HG02763 (cell line): Measurements from ENCODE around the gene ENPP6.
"Not testable (repeated sequence)": the region's sequence is repeated elsewhere in the genome, so short reads cannot be mapped to it uniquely, and the experiment has no call there.

Source experiments
- ATAC-seq: cut with Tn5 transposase; IDR thresholded peaks from one replicate; pipeline ENCODE4 v1.9.1; 2021; ENCODE audit warnings: mild to moderate bottlenecking, moderate library complexity; ENCODE audit not compliant: unreplicated experiment

The ENPP6 gene

DNA sequence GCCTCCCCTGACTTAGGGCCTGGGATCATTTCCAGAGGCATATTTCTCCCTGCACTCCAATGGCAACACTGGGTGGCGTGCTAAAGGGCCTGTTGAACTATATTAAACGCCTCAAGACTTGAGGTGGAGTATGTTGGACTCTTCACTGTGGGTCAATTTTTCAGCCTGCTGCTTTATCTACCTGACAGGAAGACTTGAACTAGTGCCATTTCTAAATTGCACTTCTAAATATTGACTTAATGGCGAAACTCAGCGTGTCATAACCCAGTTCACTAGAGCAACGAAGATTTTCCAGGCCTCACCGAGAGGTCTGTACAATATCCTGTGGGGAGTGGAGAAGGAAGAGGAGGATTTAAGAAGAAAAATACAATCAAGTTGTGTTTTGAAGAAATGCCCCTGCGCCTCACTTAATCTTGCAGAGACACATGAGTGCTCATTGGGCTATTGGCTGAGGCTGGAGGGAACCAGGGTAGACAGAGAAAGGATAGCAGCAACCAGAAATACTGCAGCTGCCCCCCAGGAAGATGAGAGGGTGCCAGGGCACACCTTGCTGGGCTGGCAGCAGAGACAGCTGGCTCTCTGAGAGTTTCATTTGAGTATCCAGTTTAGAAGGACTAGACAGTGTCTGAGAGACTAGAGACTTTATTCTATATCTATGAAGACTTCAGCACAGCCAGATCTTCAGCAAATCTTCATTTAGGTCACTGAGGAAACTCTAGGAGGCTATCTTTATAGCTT lies 67.4 kb downstream of the ENPP6 start:
- no peak for ATAC-seq

DNA sequence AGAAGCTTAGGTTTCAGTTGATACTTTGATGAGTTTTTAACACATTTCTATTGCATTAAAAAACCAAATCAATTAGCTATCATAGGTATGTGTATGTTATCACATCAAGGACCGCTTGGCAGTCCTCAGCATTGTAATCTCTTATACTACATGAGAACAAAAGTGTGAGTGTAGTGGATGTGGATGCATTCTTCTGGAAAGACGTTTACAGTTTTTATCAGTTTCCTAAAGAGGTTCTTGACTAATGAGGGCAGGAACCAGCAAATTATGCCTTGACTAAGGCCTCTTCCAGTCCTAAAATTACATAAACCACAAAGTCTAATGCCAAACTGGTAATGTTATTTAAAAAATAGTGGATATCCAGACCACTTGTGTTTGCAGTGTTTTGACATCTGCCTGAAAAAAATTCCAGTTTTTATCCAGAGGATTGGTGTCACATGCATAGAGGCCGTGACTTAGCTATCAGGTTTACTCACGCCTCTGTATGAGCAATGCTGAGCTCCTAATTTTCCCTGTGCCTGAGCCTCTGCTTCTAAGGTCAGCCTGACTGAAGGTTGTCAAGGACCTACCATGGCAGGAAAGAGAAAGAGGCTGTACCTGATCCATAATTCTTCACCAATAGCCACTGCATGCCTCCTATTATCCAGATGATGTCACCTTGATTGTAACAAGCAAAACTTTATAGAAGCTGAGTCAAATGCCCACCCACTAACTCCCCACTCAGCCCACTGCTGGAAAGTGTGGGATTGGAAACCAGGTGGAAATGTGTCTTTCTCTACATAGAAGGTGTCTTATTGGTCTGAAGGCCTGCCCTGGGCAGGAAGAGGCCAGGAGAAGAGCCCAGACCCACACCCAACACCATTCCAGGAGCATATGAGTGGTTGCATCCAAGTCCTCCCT lies 68.7 kb downstream of the ENPP6 start:
- ATAC-seq: no peak

DNA sequence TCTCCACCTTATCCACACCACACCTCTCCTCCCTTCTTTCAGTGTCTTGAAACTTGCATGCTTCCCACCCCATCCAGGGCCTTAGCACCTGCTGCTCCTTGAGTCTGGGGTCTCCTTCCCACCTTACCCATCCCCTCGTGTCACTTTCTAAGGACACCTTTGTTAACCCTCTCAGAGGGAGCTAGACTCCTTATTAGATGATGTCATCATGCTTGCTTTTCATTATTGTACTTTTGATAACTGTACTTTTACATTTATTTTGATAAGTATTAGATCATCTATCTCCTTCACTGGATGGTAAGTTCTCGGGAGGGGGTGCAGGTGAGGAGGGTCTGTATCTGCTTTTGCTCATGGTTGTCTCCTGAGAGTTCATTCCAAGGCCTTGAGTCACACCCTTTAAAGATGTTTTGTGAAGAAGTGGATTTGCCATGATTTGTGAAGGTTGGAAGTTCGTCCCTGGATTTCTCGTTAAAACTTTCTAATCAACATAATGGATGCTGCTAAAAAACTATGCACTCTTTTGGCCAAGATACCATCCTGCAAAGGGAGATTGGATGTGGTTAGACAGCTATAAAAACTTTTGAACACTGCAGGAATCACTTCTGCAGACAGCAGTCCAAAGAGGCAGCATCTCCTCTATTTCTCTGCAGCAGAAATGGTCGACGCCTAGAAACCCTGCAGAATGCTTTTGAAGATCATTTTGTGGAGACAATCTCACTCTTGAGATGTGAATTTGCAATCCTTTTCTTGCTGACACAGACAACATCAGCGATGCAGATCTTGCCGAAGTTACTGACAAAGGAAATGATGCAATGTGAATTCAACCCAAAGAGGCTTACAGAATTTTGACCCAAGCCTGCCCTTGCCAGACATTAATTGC lies 69.6 kb downstream of the ENPP6 start:
- ATAC-seq: no peak

DNA sequence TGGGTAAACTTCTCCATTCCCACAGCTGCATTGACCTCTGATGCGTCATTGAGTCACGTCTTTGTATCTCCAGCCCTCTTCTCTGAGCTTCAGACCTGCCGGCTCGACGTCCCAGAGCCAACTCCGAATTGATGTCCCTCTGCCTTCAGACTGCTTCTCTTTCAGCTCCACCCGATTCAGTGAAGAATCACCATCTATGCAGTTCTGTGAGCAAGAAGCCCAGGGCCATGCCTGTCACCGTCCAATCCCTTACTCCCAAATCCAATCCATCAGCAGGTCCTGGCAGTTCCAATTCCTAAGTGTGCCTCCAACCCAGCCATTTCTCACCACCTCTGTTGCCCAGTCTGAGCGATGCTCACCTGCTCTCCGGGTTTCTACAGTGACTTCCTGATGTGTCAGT lies 70.7 kb downstream of the ENPP6 start:
- ATAC-seq: no peak

DNA sequence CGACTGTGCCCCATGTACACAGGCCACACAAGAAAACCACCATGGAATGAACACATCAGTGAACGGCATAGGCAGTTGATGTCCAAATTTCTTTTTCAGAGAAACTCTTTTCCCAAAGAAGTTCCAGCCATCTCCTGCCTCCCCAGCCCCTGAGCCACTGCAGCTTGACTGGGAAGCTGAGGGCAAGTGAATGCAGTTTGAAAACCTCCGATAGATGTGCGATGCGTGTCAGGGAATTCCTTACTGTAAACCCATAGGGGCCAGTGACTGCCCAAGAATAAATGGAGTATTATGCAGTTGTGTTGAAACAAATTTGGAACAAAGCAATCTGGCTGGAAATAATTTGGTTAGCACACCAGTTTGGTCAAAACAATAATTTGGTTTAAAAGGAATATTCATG lies 72.1 kb downstream of the ENPP6 start:
- ATAC-seq: no peak

DNA sequence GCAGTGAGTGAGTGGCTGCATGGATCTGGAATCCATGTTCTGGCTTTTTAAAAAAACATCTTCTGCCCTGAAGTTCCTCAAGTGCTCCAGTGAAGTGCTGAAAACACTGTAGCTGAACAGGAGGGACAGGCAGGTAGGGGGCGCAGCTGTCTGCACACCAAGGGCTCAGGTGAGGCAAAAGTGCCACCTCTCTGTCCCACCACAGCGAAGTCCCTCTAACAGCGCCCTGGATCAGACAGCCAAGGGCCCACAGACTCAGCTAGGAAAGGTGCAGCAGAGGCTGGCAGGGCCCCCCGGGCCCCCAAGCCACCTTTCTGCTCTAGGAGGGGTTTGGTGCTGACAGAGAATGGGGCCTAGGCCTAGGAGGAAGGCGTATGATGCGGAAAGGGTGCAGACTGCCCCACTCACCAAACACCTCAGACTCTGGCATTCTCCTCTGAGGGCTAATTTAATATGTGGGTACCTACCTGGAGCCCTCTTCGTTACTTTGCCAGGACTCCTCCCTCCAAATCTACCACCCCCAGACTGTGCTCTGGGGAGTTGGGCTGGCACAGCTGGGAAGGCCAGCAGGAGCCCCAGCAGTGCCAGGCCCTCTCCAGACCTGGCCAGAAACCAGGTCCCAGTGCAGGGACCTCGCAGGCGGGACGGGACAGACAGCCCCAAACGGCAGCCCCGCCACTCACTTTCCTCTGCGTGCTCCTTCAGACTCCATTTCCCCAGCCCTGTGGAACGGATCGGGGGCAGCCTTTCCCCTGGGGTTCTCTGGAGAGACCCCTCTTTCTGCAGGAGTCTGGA lies 73.7 kb downstream of the ENPP6 start:
- no peak for ATAC-seq

DNA sequence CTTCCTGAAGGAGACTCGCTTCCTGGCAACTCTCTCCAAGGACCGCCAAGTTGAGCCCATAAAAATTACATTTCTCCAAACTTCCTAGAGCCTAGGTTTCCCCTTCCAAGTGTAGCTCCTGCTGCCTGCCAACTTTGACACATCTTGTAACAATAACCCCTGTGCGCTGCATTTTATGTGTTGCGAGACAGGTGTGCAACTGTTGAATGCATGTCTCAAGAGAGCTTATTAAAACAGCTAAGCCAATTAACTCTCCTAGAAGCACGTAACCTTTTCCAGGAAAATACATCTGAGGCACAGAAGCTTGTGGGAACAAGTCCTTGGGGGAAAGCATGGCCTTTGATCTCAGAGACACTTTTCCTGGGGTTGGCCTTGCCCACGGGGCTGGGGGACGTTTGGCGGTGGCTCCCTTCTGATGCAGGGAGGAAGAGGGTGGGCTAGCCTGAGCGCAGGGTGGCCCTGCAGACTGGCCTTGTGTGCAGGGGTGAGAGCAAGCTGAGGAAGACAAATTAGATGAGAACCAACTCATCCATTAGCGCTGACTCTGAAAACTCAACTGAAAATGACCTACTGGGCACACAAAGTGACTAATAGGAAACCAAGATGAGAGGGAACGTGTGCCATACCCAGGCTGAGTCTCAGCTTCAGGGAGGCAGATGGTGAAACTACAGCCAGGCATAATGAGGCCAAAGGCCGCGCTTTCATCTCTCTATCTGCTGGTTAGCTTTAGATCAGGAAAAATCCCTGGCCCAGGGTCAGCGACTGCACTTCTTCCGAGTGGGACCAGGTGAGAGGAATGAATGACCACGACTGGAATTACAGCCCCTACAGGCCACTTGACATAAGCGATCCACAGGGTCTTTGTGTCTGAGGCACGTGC lies 75.3 kb downstream of the ENPP6 start:
- ATAC-seq: no peak

DNA sequence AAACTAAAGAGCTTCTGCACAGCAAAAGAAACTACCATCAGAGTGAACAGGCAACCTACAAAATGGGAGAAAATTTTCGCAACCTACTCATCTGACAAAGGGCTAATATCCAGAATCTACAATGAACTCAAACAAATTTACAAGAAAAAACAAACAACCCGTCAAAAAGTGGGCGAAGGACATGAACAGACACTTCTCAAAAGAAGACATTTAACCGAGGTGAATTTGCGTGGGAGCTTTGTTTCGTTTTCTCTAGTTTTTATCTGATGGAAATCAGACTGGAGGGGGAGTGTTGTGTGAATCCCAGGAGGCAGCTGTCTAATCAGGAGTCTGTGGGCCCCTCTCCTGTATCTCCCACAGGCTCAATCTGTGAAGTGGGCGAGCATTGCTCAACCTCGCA lies 76.8 kb downstream of the ENPP6 start:
- not testable (repeated sequence) for ATAC-seq

DNA sequence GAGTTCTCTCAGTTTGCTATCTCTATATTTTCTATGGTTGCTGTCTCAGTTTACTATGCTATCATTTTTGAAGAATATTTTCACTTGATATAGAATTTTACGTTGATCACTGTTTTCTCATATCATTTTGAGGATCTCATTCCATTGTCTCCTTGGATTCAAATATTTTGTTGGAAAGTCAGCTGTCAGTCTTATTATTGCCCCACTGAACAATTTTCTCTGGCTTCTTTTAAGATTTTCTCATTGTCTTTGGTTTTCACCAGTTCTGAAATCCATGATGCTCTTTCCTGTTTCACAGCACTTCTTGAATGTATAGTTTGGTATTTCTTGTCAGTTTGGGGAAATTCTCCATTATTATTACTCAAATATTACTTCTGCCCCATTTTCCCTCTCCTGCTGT lies 81.1 kb downstream of the ENPP6 start:
- ATAC-seq: no peak

DNA sequence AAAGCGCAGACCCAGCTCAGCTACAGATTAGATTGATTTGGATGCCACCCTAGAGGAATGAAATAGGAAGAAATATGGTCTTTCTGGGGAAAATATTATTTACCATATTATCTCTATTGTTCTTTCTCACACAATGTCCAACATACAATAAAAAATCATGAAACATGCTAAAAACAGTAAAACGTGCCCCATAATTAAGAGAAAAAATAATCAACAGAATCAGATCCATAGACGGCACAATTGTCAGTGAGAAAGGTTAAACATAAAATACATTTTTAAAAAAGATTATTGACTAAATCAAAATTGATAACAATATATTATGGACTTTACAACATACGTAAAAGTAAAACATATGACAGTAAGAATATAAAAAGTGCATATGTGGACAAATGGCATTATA lies 90.9 kb downstream of the ENPP6 start:
- no peak for ATAC-seq

DNA sequence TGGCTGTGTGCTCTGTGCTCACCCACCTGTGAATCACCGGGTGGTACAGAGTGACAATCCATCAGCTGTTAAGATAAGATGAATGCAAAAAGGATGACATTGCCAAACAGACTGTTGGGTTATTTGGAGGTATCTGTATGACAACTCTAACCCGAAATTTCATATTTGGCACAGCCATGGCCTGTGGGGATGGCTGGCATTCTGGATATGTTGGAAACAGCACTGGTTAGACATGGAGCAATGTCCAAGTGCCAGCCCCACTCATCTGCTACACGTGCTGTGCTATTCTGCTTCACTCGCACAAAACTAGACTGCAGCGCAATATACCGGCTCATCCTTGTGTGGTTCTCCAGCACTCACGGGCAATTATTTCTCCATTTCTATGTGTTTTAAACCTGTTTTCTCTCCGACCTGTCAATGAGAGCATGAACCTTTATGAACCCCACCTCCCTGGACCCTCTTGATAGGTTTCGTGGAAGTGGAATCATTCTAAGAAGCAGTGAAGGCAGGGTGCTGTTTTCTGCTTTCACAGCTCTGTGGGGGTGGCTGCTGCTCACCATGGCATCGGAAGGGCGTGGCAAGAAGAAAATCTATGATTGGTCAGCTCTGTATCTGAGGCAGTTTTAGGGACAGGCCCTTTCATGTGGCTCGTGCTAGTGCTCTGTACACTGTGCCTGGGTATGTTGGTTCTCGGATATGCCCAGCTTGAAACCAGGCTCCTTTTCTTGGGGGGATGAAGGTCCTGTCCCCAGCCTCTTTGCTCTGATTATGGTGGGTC lies 94.9 kb downstream of the ENPP6 start:
- ATAC-seq: no peak

DNA sequence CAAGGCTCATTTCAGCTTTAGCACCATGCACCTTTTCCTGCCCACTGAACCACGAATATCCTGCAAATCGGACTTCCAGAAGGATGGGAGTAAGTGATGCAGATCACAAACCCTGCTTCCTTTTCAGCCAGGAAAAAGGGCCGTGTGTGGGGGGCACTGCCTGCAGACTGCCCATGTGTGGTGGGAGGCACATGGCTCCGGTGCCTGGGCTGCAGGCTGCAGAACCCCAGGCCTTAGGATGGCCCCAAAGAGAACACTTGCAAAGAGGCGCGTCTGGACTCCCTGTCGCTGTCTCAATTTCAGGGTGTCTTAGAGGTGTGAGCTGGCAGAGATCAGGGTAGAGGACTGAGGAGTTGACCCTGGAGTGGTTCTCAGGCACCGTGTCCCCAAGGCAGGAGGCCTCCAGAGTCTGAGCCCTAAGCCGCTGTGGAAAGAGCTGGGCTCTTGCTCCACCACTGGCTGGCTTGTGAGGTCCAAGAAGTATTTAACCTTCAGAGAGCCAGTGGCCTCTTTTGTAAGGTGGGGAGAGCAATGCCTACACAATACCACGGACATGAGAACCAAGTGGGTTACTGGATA lies 97.0 kb downstream of the ENPP6 start:
- no peak for ATAC-seq

DNA sequence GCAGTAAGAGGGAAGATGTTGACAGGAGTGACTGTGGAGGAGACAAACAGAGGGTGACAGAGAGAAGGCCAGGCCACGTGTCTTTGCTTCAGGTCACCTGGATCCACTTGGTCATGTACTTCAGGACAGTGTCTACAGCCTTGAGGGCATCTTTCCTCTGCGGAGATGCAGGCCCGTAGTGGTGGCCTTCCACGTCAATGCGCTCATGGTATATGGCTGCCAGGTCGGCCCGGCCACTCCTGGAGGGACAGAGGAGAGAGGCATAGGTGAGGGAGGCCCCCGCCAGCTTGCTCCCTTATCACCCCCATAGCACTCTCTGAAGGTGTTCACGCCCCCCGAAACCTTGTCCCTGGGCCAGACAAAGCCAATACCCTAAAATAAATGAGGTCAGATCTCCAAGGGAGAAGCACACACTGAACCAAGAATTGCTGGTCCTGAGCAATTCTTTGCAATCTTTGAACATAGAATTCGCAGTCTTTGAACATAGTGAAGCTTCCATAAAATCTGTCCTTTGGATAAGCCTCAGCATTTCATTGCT lies 99.9 kb downstream of the ENPP6 start:
- no peak for ATAC-seq

DNA sequence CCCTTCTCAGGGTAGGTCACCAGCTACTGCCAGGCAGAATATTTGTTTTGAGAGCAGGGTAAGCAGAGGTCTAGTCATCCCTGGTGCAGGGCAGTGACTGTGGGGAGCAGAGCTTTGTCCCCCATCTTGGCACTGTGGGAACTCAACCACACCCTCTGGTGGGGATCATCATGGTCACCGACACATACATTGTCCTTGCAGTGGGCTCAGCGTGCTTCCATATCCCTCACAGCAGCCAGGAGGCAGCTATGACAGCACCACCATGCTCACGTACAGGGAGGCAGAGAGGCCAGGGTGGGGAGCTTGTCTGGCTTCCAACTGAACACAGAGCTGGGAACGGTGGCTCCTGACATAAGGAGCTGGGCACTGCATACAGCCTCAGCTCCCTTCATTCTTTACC lies 102.3 kb downstream of the ENPP6 start:
- ATAC-seq: no peak

DNA sequence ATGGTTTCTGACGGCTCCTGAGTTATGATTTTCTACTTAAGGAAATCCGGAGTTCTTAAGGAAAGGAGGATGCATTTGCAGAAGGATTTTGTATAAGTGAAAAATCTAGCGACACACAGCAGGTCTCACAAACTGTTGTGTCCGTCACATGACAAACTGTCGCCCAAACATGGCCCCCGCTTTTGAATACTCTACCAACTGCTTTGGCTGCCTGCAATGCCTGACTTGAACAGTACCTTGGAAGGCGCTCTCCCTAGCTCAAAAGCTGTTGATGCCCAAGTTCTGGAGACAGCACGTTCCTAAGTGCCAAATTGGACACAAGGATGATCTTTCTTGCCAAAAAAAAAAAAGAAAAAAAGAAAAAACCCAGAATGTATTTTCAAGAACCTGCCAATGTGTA lies 103.2 kb downstream of the ENPP6 start:
- no peak for ATAC-seq

DNA sequence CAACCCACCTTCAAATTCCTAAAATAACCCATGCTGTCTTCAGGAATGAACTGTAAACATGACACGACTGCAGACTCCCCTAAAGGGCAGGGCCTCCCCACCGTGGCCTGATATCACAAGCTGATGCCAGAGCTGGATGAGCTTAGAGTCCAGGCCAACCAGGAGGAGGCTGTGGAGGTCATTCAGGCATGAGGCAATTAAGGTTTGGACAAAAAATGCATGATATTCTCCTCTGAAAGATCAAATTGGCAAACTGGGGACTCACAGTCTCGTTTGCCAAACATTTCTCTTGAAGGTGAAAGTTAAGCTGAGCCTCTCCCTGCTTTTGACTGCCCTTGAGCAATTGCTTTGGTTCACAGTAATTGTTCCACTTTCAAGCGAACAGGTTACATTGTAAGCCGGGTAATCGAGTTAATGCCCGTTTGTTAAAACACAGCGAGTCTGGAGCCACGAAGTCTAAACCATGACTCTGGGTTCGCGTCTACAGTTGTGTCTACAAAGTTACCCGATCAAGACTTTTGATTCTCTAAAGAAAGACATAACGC lies 105.6 kb downstream of the ENPP6 start:
- ATAC-seq: no peak

DNA sequence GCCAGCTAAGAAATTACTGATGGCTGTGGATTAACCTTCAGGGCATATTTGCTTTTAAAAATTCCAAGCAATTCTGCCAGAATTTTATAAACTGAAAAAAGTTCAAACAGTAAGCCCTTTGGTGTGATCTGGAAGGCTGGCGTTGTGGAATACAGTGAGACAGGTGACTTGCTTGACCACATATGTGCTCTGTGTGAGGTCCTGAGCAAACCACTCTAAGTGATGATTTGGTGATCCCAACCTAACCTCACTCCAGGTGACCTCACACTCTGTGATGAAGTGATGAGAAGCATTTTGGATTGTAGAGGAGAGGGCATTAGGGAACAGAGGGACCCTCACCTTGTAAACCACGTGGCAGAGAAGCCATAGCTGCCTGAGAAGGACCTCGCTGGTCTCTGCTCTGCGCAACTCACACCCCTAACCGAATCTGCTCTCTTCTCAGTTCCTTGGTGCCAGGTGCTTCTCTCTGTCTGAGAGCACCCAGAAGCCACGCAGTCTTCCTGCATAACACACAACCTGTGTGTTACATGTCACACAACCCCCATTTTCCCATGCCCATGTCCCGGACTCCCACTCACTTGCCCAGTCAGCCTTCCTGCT lies 106.3 kb downstream of the ENPP6 start:
- no peak for ATAC-seq
